Urinary bladder (tissue), 4 donors: Measurements from ENCODE around the gene OGFOD2. TPM values are rescaled to one million over a fixed set of nuclear protein-coding genes. Genes with fewer than 3 reads are reported as not detected.

Experiments
- DNase-seq: peaks from one replicate; pipeline ENCODE4 v3.0.0-alpha.2; 2015; ENCODE audit errors: extremely low spot score
- H3K27ac ChIP-seq: one replicate; pipeline ENCODE4 v1.5.1; 2013; ENCODE audit warnings: low read depth, mild to moderate bottlenecking, moderate library complexity
- H3K36me3 ChIP-seq: one replicate; pipeline ENCODE4 v1.6.1; 2013; ENCODE audit warnings: mild to moderate bottlenecking, moderate library complexity; ENCODE audit not compliant: insufficient read depth
- H3K4me1 ChIP-seq: one replicate; pipeline ENCODE4 v1.6.1; 2013; ENCODE audit warnings: mild to moderate bottlenecking, moderate library complexity; ENCODE audit not compliant: insufficient read depth
- H3K4me3 ChIP-seq: one replicate; pipeline ENCODE4 v1.5.1; 2013; ENCODE audit warnings: low read depth, low read length
- WGBS: extraction: QIAGEN DNeasy Blood & Tissue Kit; methylation state at CpG from one replicate; pipeline ENCODE4 v1.1.7; 2013; 5-methylcytosine and 5-hydroxymethylcytosine counted together
- polyA plus RNA-seq: library from polyadenylated mRNA; stranded (reverse); fragments of 200-250 nt; gene quantifications from one replicate; pipeline ENCODE4 v1.2.3, GENCODE V29; 2013
- total RNA-seq: library from RNA; depleted of rRNA; stranded (reverse); fragments of >200 nt; gene quantifications from one replicate; pipeline ENCODE4 v1.2.3, GENCODE V29; 2014
- donor health status: healthy with polysubstance abuse.
- donor health status: healthy.

OGFOD2 gene
- total and polyA plus RNA-seq, 2 donors: 6.5 to 17.1 TPM

DNA sequence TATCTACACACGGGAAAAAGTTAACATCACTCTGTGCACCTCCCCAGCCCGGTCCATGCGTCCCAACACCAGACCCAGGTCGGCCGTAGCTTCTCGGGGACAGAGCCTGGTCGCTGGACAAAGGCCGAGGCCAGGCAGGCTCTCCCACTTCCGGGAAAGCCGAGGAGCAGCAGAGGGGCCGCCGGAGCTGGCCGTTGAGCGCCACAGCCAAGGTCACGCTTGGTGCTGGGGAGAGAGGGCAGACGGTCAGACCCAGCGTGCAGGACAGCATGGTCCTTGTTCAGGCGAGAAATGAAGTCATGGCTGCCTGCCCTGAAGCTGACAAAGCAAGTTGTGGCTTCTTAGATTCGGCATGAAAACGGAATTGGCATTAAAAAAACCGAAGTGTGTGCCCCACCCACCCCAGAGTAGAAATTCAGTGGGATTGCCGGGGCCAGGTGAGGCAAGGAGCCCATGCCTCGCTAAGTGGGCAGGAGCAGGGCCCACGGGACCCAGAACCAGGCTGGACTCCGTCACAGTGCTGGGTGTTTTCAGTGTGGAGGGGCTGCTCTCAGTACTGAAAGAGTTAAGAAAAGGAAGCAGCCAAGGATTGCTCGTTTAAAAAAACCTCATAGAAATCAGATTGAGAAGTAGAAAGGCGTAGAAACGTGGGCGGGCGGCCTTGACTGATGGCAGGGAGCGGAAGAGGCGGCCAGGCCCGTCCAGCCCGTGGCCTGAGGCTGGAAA lies 9.7 kb downstream of the OGFOD2 start:
- Histone ChIP-seq H3K4me3 (no peak overlapping the region), H3K27ac (no peak overlapping the region), H3K4me1 (no peaks in the 10 kb centered on the region), H3K36me3 (no peaks in the 10 kb centered on the region)
- 31% methylated on average over 34 of the region's 34 CpGs for WGBS
- no peak for DNase-seq

DNA sequence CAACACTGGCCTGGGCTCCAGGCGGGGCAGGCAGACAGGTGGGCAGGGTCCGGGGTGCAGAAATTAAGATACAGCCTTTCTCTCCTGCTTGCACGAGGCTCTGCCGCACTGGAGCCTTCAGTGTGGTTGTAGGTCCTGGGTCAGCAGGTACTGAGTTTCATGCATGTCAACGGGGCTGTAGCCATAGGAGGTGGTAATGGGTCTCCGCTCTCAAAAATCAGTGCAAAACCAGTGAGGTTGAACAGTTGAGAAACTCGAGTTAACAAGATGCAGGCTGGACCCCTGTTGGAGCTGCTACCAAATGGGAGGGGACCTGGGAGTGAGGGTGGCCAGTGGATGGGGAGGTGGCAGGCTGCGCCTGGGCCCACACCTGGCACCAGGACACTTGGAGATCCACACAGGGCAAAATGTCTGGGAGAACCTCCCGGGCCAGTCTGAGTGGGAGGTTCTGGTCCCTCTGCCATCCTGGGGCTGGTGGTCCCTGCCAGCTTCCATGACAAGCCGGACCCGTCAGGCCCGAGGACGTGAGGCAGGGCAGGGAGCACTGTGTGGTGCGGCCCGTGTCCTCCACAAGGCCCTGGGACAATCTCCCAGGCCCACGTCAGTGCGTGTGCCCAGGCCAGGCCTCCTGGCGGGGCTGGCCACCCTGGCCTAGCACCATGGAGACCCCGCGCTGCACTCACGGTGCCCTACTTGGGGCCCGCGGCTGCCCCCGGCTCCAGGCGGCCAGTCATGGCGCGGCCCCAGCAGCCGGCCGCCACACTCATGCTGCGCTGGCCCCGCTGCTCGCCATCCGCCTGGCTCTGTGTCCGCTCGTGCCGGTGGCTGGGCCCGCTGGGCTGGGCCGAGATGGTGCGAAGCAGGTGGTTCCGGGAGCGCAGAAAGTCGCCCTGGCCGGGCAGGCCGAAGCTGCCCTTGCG lies 10.6 kb downstream of the OGFOD2 start:
- Histone ChIP-seq H3K4me1 (no peaks in the 10 kb centered on the region), H3K36me3 (no peaks in the 10 kb centered on the region)

DNA sequence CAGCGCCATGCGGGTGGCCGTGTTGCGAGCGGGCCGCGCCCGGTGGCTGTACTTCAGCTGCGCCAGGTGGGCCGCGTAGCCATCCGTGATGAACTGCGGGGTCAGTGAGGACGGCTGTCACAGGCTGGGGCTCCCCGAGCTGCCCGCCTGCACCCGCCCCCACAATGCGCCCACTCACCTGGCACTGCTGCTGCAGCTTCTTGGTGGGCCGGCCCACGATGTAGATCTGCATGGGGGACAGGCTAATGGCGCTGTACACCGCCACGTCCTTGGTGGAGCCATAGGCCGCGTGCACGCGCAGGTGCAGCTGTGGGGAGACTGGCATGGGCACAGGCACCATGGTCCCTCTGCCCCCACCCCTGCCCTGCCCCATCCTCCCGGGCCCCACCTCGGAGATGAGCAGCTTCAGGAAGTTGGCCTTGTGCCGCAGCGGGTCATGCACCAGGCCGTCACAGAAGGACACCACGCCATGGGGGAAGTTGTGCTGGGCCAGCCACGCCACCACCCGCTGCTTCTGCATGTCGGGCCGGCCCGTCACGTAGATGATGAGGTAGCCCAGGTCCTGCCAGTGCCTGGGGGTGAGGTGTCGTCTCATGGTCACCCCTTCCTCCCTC lies 11.3 kb downstream of the OGFOD2 start:
- WGBS: 93% methylated on average over 40 of the region's 40 CpGs
- H3K4me1 ChIP-seq: no peaks in the 10 kb centered on the region

More for the DNA sequence above, 10.6 kb downstream of the OGFOD2 start:
- WGBS: 87% methylated on average over 45 of the region's 45 CpGs
- Histone ChIP-seq H3K27ac (no peak overlapping the region), H3K4me3 (no peak overlapping the region)
- DNase-seq: no peak

DNA sequence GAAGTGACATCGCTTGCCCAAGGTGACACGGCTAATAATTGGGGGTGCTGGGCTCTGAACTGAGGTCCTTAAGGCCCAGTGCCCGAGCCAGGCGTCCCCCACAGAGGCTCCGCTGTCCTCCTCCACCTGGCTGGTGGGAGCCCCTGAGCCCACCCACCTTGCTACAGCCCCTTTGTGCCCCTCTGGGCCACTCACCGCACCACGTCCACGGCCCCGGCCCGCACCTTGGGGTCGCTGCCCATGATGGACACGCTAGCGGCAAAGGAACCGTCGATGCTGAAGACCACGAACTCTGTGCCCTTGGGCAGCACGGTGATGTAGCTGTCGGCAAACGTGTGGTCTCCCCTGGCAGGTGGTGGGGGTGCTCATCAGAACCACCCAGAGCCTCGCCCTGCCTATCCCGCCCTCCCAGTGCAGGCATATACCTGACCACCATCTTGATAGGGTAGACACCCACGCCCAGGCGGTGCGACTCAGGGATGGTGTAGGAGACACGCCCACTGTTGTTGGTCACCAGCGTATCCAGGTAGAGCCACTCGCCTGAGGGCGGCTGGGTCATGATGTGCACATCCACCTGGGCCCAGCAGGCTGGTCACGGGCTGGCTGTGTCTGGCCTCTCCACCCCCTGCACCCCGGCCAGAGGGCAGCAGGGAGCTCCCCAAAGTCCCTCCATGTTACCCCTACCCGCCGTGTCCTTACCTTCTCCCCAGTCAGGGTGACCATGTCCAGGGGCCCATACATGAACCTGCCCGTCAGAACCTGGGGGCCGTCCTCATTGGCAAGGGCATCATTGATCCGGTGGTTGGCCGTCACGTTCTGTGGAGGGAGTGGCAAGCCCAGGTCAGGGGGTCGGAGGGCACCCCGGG lies 12.3 kb downstream of the OGFOD2 start:
- Histone ChIP-seq H3K36me3 (no peaks in the 10 kb centered on the region), H3K4me3 (no peak overlapping the region), H3K27ac (no peak overlapping the region), H3K4me1 (no peaks in the 10 kb centered on the region)
- DNase-seq: no peak
- 93% methylated on average over 39 of the region's 39 CpGs for WGBS

More for the DNA sequence above, 11.3 kb downstream of the OGFOD2 start:
- Histone ChIP-seq H3K27ac (no peak overlapping the region), H3K4me3 (no peak overlapping the region), H3K36me3 (no peaks in the 10 kb centered on the region)
- DNase-seq: no peak

DNA sequence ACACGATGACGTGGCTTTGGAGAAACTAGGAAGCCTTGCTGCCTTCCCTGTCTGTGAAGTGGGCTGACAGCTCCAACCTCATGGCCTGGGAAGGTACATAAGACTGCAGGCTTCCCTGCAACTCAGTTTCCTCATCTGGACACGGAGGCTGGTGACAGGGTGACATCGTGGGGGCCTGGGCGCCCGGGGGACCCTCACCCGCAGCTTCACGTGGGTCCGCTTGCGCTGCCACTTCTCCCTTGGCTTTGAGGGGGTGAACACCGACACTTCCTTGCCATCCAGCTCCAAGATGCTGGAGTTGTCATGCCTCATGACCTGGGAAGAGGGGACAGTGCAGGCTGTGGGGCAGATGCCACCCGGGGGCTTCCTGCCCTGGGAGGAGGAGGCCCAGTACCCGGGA lies 13.0 kb downstream of the OGFOD2 start:
- WGBS: 90% methylated on average over 13 of the region's 13 CpGs
- Histone ChIP-seq H3K36me3 (no peaks in the 10 kb centered on the region), H3K27ac (no peak overlapping the region), H3K4me1 (no peaks in the 10 kb centered on the region), H3K4me3 (no peak overlapping the region)
- no peak for DNase-seq

DNA sequence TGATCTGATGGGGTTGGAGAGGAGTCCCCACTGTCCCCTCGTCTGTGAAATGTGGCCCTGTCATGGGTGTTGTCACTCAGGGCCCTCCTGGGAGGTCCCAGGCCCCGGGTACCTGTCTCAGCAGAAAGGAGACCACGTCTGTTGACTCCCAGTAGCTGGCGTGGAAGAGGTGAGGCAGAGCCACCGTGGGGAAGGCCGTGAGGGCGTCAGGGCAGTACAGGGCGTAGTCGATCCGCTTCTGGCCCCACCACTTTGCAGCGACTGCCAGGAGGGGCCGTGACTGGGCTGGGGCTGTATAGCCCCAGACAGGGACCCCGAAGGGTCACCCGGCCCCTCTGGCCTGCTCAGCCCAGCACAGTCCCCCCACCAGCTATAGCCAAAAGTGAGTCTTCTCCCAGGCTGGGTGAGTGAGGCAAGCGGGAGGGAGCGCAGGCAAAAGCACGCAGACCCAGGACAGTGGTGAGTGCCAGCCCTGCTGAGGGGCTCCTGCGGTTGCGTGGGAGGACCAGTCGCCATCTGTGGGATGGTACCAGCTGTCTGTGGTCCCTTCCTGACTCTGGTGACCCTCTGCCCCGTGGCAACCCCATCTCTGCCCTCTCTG lies 13.7 kb downstream of the OGFOD2 start:
- Histone ChIP-seq H3K36me3 (no peaks in the 10 kb centered on the region), H3K27ac (no peak overlapping the region), H3K4me3 (no peak overlapping the region), H3K4me1 (no peaks in the 10 kb centered on the region)
- DNase-seq: no peak
- WGBS: 90% methylated on average over 21 of the region's 21 CpGs

DNA sequence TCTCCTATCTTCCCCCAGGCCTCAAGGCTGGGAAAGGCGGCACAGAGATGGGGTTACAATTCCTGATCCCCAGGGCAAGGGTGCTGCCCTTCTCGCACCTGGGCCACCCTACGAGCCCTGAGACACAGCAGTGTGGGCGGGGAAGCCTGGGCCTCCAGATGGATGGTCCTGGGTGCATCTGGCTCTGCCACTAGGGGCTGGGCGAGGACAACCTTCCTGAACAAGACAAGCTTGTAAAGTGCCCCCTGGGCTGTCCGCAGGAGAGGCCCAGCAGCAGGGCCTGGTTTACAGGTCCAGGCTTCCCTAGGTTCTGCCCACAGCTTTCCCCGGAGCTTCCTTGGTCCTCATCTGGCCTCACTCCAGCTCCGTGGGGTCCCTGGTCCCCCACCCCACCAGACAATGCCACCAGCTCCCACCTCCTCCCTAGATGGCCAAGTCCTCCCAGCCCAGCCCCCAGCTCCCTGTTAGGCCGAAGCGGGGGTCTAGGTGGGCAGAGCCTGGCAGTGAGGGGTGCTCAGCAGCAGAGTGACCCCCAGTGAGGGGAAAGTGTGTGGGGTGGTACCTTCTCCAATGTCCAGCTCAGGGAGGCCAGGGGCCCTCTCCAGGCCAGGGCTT lies 14.3 kb downstream of the OGFOD2 start:
- 85% methylated on average over 10 of the region's 10 CpGs for WGBS
- no peak overlapping the region for H3K4me3 ChIP-seq
- H3K36me3 ChIP-seq: no peaks in the 10 kb centered on the region
- H3K4me1 ChIP-seq: no peaks in the 10 kb centered on the region
- DNase-seq: no peak
- H3K27ac ChIP-seq: no peak overlapping the region

DNA sequence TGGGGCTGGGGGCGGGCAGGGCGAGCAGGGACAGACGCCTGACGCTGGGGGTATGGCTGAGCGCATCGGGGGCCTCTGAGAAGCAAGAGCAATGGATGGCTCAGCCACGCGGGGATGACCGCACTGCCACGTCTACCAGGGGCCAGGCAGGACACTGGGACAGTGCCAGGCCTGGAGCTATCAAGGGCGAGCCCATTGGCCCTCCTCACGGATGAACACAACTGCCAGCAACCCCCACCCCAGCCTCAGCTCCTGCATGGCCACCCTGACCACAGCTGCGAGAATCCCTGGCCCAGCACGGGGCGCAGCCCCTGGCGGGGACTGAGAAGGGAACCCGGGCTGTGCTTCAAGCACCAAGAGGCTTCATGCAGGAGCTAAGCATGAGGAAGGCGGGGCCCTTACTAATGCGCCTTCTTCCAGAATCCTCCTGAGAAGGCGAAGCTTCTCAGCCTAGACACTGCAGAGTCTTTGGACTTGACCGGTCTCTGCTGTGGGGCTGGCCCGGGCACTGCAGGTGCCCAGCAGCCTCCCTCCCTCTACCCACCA lies 14.9 kb downstream of the OGFOD2 start:
- 89% methylated on average over 22 of the region's 22 CpGs for WGBS
- no peaks in the 10 kb centered on the region for H3K36me3 ChIP-seq
- H3K27ac ChIP-seq: no peak overlapping the region

DNA sequence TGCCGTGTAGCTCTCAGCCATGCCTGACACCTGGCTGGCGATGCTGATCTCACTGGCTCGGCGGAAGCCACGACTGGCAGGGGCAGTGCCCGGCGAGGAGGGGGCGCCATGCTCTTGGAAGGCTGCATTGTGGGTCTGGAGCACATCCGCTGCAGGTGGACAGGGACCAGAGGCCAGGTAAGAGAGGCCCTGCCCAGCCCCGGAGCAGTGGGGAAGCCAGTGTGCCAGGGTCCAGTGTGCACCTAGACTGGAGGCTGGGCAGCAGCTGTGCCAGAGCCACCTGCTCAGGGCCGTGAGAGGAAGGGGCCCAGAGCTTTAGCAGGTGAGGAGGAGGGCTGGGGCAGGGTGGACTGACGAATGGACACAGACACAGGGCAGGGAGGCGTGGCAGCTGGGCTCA lies 15.5 kb downstream of the OGFOD2 start:
- H3K36me3 ChIP-seq: no peaks in the 10 kb centered on the region
- 91% methylated on average over 13 of the region's 13 CpGs for WGBS

More for the DNA sequence above, 14.9 kb downstream of the OGFOD2 start:
- Histone ChIP-seq H3K4me3 (no peak overlapping the region), H3K4me1 (no peaks in the 10 kb centered on the region)
- no peak for DNase-seq

DNA sequence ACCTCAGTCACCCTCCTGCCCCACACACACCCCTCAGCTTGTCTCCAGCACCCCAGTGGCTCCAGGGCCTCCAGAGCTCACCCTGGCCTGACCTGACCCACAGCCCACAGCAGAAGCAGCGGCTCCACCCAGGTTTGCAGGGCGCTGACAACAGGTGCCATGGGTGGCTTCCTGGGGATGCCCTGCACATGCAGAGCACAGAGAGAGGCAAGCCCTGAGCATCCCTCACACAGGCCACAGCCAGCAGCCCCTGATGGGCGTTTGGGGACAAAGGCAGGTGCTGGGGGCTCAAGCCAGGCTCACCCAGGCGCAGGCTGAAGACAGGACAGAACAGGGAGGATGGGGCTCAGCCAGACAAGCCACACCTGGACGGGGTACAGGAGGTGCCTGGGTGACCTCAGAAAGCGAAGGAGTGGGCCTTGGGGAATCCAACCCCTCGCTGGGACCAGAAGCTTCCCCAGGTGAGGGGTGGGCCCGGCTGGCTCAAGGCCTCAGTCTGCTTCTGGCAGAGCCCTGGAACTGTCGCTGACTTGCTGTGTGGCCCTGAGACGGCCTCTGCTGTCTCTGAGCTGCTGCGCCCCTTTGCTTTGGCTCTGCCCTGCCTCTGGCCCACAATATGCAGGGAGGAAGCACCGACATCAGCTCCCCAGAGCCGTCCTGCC lies 16.0 kb downstream of the OGFOD2 start:
- Histone ChIP-seq H3K36me3 (no peaks in the 10 kb centered on the region), H3K27ac (no peak overlapping the region), H3K4me1 (no peaks in the 10 kb centered on the region), H3K4me3 (no peak overlapping the region)
- WGBS: 92% methylated on average over 13 of the region's 13 CpGs
- no peak for DNase-seq

More for the DNA sequence above, 15.5 kb downstream of the OGFOD2 start:
- Histone ChIP-seq H3K27ac (no peak overlapping the region), H3K4me1 (no peaks in the 10 kb centered on the region), H3K4me3 (no peak overlapping the region)
- DNase-seq: no peak

DNA sequence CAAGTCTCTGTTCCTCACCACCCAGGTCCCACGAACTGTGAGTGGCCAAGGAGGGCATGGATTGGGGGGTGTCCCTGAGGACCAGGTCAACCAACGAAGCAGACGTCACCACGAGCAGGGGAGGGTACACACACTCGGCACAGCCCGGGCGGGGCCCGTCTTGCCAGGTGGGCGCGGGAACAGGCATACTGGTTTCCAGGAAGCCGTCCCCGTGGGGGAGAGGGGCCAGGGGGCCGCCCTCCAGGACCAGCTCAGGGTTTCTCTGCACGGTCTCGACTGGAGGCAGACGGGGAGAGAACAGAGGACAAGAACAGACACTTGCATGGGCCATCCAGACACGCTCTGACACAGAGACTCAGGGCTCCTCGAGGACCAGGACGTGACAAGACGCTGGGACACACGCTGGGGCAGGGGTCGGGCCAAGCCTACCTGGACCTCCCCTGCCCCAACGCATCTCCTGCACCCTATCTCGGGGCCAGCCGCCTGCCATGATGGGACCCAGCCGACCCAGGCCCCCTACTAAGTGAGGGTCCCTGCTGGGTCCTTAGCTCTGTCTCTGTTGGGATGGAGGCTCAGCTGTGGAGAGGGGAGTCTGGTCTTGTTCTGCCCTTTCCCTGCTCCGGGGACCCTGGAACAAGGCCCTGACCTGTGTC lies 16.7 kb downstream of the OGFOD2 start:
- no peak overlapping the region for H3K27ac ChIP-seq
- no peaks in the 10 kb centered on the region for H3K4me1 ChIP-seq
- 88% methylated on average over 27 of the region's 27 CpGs for WGBS
- no peaks in the 10 kb centered on the region for H3K36me3 ChIP-seq
- no peak for DNase-seq
- H3K4me3 ChIP-seq: no peak overlapping the region
